GM19238 (cell line): ENCODE results near the gene SFSWAP.
"Not testable (repeated sequence)": the region's sequence is repeated elsewhere in the genome, so short reads cannot be mapped to it uniquely, and the experiment has no call there.

Source experiments
- DNase-seq: peaks from one replicate; pipeline ENCODE4 v3.0.0; 2011; ENCODE audit warnings: low spot score; ENCODE audit not compliant: insufficient read length

SFSWAP gene

GRCh38 chr12:131679186-131679585 lies 31.7 kb upstream of the SFSWAP start:
- DNase-seq, result not testable (repeated sequence)

GRCh38 chr12:131679816-131680215 lies 31.1 kb upstream of the SFSWAP start:
- not testable (repeated sequence) for DNase-seq

GRCh38 chr12:131680392-131681256 lies 30.3 kb upstream of the SFSWAP start:
- DNase-seq, result not testable (repeated sequence)

GRCh38 chr12:131681257-131681620 lies 29.7 kb upstream of the SFSWAP start:
- DNase-seq, result no peak

GRCh38 chr12:131681746-131682509 lies 29.0 kb upstream of the SFSWAP start:
- DNase-seq, result peak; percentile 78

GRCh38 chr12:131682510-131682895 lies 28.4 kb upstream of the SFSWAP start:
- DNase-seq, result no peak

GRCh38 chr12:131683266-131684014 lies 27.4 kb upstream of the SFSWAP start:
- no peak for DNase-seq

GRCh38 chr12:131684015-131684725 lies 26.7 kb upstream of the SFSWAP start:
- DNase-seq, result no peak

- no peak for DNase-seq
These were observed 23.4 kb upstream of the SFSWAP start for GRCh38 chr12:131687346-131688125.

- DNase-seq, result no peak
These were observed 22.6 kb upstream of the SFSWAP start for GRCh38 chr12:131688131-131688844.

- DNase-seq, result no peak
These were observed 22.1 kb upstream of the SFSWAP start for GRCh38 chr12:131688845-131689154.

- DNase-seq, result no peak
These were observed 20.6 kb upstream of the SFSWAP start for GRCh38 chr12:131690320-131690719.

- DNase-seq, result no peak
These were observed 18.5 kb upstream of the SFSWAP start for GRCh38 chr12:131692431-131692830.

- no peak for DNase-seq
These were observed 17.7 kb upstream of the SFSWAP start for GRCh38 chr12:131693149-131693548.

GRCh38 chr12:131694116-131694838 lies 16.6 kb upstream of the SFSWAP start:
- no peak for DNase-seq

GRCh38 chr12:131695968-131696367 lies 14.9 kb upstream of the SFSWAP start:
- no peak for DNase-seq

GRCh38 chr12:131698286-131698685 lies 12.6 kb upstream of the SFSWAP start:
- no peak for DNase-seq

- no peak for DNase-seq
These were observed 11.5 kb upstream of the SFSWAP start for GRCh38 chr12:131699434-131699833.

- DNase-seq, result no peak
These were observed 10.6 kb upstream of the SFSWAP start for GRCh38 chr12:131700271-131700670.
